HK-2 (cell line): Measurements from ENCODE around the gene TJP2.
"Not testable (repeated sequence)": the region's sequence is repeated elsewhere in the genome, so short reads cannot be mapped to it uniquely, and the experiment has no call there.

Experiments used
- DNase-seq: peaks from one replicate; pipeline ENCODE4 v3.0.0-alpha.2; 2018; ENCODE audit not compliant: unreplicated experiment

TJP2 gene

DNA sequence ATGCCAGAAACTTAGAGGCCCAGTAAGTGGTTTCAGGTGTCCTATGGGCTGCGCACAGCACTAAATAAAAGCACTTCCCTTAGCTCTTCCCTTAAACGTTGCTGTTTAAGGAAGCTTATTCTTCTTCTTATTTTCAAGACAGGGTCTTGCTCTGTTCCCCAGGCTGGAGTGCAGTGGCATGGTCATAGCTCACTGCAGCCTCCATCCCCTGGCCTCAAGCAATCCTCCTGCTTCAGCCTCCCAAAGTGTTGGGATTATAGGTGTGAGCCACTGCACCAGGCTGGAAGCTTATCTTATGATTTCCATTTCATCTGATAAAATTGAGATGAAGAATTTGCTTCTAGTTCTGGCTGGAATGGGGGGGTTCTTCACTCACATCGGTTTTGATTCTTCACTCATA, 15.6 kb upstream of the TJP2 start:
- DNase-seq = no peak

DNA sequence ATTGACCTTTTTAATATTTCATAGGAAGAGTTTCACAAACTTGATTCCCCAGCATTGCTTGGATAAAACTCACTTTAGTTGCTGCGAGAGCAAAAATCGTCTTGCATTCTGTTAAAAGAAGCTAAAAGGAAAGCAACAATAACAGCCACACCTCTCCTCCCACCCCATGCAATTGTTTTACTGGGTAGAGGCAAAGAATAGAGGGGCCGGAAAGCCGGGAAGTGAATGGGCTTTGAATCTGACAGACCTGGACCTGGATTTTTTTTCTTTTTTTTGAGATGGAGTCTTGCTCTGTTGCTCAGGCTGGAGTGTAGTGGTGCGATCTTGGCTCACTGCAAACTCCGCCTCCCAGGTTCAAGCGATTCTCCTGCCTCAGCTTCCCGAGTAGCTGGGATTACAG, 9.5 kb upstream of the TJP2 start:
- DNase-seq = not testable (repeated sequence)

DNA sequence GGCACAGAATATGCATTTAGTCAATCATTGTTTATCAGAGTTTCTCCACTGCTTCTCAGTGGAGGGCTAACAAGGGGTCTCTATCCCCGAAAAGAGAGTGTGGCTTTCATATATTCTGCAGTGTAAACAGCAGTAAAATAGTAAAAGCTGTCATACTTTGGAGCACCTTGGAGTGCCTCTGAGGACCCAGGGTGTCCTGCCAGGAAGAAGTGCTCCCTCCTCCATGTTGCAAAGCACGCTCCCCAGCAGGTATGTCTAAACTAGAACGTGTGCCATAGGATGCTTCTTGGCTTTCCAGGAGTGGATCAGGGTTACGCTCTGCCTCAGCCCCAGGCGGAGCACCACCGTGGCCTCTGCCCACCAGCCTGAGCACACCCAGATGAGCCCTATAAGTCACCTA, 8.5 kb upstream of the TJP2 start:
- no peak for DNase-seq

DNA sequence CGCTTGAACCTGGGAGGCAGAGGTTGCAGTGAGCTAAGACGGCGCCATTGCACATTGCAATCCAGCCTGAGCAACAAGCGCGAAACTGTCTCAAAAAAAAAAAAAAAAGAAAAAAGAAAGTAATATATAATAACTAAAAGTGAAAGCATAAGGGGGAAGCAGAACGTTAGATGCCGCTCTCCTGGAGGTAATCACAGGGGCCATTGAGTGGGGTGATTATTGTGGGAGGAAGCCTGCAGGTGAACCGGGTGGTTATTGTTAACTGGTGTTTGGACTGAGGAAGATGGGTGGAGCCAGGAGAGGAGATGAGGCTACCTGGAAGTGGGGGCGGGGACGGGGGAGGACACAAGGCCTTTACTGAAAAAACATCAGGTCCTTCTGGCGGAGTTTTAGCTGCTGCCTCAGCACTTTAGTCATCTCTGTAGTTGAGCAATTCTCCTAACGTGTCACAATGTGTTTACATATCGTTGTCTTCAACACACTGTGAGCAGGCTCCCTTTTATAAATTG, 5.3 kb upstream of the TJP2 start:
- no peak for DNase-seq

DNA sequence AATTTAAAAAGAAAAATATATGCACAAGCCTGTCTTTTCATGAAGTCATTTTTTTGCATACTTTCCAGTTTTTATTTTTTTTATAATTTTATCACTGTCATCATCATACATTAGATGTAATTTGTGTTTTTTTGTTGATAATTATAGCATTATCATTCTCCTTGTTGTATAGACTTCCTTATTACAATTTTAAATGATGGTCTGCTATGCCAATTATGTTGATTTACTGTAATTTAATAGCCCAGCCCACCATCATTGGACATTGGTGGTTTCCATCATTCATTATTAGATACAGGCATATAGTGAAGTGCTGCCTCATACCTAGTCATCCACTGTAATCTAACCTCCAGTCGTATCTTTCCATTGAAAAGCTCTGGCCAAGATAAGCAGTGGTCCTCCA, 3.8 kb upstream of the TJP2 start:
- no peak for DNase-seq

DNA sequence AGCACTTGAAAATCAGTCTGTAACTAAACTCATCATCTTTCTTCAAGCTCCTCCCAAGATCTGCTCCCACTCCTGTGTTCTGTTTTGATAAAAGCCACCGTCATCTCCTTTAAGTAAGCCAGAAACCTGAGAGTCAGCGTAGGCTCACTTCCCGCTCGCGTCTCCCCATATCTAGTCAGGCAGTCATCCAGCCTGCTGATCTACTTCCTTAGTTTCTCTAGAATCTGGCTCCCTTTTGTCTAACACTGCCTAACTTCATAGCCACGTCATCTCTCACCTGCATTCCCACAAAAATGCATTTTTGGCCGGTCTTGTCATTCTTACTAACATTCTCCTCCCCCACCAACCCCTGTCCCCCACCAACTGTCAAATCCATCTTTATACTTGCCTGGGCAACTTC, 3.0 kb upstream of the TJP2 start:
- no peak for DNase-seq

DNA sequence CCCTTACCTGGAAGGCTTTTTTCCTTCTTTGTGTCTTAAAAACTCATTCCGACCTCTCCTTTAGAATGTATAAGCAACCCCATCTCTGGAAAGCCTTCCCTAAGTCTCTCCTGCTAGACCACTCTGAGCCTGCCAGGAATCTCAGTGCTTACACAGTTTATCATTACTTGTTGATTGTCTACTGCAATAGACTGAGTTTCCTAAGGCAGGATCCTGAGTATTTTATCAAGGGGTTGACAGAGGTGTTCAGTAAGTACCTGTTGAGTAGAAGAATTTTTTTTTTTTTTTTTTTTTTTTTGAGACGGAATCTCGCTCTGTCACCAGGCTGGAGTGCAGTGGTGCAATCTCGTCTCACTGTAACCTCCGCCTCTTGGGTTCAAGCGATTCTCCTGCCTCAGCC, 2.6 kb upstream of the TJP2 start:
- no peak for DNase-seq

DNA sequence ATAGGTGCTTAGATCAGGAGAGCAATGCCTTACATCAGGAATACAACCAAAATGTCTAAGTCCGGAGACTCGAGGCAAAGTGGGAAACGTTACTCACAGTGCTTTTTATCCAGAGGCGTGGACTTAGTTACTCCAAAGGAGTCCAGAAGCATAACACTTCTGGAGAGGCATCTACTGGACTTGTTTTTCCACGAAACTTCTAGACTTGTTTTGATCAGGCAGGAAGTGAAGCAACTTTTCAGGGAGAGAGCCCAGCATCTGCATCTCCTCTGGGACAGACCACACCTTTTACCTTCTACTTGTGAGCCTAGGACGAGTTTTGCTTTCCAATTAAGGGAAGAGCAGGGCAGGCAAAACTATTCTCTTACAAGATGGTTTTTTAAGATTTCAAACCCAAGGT, 1.2 kb upstream of the TJP2 start:
- DNase-seq = no peak

DNA sequence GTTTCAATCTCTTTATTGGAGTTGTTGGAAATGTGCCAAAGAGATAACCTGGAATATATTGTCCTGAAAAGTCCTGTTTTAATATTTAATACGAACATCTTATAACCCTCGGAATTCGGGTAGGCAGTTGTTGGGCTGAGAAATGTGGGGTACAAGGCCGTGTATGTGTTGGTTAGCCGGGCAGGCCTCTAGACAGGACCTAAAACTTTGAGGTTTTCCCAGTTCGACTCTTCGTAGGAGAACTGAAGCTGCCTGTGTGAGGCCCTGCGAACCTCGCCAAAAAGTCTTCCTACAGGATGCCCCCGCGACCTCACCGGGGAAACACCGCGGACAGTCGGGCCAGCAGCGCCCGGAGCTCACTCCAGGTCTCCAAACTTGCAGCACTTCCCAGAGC, 583 bp upstream of the TJP2 start:
- no peak for DNase-seq

DNA sequence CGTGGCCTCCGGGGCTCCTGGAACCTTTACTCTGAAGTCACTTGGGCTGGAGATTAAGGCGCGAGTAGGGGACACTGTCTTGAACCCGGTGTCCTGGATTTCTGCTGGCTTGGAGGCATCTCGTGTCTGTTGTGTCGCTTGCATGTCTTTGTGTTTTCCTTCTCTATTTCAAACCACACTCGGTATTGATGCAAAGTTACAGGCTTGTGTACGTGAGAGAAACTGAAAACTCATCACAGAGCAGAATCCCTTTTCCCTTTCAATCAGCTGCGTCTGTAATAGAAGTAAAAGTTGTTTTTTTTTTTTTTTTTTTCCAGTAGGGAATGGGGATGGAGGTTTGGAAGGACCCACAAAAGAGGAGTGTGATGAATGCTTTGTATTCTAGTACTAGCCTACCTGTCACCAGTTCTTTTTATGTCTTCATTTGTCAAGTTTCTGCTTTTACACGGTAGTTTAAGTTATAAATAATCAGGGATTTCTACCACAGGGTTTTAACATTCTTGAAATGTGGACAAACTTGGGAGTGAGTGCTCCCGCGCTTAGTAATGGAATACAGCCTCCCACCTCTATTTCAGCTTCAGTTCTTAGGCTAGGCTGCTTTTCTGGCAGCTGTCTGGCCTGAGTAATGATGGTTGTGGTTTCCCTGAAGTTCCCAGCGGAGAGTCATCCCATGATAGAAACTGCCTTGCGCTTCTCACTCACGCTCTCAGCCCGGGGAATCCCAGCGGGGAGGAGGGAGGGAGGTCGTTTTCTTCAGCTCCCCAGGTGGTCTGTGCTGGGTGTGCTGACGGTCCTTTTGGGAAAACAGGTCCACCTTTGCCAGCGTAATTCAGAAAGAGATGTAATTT, 763 bp downstream of the TJP2 start:
- peak; percentile 38 for DNase-seq

DNA sequence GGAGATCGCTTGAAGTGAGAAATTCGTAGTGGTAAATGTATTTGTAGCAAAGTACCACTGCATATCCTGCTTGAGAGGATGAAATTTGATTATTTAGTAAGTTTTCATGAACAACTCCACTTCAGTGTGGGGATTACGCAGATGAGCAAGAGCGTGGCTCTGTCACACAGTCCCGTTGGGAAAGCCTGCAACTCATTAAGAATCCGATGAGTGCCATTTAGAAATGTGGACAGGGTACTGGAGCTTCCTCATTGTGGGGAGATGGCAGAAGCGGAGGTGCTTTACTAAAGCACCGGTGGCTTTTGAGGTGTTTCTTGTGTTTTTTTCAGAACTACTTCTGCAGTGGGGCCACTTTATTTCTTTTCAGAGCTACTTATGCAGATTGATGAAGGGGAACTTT, 1.4 kb downstream of the TJP2 start:
- DNase-seq = no peak

DNA sequence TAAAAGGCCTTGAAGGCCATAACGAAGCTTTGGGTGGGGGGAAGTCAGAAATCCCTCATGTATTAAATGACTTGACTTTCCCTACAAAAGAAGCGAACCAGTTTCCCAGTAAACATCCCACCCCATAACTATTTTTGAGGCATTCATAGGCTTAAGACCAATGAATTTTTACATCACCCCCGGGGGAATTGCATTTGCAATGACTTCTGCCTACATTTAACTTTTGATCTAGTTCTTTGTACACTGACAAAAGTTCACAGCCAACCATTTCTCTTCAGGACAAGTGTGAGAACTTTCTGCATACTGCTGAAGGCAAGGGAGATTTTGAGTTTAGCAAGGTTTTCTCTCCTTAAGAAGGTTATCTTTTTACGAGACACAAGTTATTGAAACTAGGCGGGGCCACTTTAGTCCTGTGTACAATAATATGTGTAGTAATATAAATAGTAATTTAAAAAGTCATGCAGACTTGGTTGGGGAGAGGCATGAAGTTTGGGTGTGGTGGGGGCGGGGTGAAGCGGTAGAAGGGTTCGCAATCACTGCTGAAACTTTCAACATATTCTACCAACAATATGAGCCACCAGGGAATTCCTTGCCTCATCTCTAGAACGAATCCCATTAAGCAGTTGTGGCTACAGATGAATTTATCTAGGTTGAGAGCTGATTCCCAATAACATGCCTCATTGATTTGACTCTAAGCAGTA, 2.5 kb downstream of the TJP2 start:
- no peak for DNase-seq

DNA sequence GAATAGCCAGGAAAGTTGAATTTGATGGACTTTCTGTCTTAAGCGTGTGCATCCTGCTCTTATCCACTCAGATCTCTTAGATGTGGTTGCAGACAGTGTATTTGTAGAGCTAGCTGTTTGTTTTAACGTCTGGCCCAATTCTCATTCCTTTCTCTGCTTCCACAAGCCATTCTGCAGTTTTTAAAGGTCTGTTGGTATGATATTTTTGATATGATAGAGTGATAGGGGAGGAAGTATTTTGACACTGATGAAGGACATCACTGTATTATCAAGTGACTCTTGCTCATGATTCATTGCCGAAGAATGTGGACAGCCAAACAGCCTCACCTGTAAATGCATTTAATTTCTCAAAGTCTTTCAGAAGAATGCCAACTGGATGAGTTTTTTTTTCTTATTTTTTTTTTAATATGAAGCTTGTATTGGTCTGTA, 4.5 kb downstream of the TJP2 start:
- no peak for DNase-seq

DNA sequence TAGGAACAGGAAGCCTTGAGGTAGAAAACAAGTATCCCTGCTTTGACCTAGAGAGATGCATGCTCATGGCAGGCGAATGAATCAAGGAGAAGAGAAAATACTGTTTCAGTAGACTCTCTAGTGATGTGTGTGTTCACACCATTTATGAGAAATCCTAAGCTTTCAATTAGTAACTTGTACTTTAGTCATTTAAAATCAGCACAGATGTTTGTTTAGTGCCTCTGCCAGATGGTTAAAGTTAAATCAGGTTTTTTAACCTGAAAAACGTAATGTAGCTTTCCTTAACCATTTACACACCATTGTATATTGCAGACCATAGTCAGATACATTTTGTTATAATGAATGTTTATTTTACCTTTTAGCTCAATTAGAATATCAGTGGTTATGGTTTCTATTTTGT, 5.0 kb downstream of the TJP2 start:
- no peak for DNase-seq

DNA sequence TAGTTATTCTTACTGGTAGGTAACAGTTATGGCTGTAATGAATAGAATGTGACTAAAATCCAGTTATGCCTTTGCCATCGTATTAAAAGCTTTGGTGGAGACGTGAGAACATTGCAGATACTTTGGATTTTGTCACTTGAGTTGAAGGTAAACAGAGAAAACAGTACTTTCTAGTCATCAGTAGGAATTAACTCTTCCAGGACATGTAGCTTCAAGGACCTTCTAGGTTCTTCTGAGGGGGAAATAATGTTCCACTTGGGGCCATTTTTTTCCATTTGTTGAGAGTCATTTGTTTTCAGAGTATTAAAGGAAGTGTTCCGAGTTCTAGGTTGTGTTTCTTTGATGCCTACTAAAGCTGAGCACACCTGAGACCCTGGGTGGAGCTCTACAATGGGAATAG, 6.1 kb downstream of the TJP2 start:
- no peak for DNase-seq

DNA sequence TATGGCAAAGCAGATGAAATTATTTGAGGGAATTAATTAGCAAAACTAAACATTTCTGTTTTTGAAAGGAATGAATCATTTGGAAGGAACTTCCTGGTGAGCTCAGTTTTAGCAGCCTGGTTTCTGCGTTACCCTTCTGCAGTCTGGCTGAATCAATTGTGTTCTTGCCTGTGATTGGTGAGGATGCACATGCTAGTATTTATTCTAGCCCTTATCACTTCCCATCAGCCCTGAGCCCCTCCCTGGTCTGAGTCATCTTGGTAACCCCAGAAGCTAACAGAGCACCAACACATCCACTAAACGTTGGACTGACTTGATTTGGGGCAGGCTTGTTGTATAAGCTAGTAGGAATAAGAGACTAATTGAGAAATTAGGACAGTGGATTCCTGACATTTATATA, 6.6 kb downstream of the TJP2 start:
- DNase-seq = peak; percentile 25

DNA sequence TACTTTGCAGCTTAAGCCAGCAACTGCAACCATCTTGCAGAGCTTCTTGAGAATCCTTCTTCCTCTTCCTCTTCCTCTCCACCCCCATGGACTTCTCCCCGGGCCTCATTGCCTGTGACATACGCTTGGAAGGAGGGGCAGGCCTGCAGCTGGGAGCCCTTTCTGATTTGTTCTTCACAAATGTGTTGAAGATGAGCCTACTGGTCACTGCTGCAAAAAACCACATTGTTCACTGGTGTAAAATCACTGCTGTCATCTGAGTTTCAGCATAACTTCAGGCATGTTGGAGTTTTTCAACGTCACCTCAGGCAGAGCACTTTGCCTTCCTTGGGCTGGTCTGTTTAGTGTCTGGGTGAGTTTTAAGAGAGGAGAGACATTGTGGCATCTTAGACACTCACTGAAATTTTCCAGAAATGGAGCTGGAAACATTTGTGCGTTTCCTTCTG, 7.9 kb downstream of the TJP2 start:
- no peak for DNase-seq

DNA sequence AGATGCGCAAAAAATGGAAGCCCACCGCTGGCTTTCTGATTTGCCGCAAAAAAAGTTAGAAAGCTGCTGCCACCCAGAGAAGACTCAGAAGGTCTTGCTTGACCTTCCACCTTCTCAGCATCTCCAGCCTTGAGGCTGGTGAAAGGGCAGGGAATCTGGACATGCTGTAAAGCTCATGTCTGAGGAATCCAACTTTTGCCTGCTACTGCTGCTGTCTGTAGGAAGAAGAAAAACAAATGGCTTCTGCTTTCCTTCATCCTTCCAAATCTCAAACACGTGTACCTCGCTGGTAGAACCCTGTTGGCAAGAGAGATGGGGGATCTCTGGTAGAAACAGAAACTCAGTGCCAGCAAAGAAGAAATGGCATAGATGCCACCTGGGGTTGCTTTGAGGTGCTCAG, 10.2 kb downstream of the TJP2 start:
- DNase-seq = no peak

DNA sequence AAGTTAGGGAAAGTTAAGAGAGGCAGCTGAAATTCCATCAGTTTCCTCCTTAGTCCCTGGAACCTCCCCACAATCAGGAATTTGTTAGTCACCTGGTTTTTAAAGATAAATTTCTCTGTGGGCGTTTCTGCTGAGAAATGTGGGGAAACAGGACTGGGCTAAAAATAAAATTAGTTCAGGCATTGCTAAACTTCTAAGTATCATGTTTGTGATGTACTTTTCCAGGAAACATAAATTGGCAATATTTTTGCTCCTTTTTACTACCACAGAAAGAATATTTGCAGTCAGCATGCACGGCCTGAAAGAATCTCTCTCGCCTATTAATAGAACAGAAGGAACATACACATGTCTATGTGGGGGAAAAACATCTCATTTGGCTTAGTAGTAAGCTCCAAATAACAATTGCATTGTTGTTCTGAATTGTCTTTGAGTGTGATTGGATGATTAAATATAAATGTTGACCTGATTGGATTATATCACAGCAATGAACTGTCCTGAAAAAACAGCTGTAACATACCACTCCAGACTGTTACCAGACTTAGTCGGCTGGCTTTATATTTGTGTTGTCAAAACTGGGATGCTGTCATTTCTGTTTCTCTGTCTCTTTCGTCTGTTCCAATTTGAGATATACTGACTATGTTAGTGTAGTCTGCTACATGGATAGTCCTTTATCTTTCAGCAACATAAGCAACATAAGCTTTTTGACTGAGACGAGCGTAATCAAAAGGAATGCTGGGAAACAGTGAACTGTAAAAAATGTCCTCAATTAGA, 12.9 kb downstream of the TJP2 start:
- no peak for DNase-seq

DNA sequence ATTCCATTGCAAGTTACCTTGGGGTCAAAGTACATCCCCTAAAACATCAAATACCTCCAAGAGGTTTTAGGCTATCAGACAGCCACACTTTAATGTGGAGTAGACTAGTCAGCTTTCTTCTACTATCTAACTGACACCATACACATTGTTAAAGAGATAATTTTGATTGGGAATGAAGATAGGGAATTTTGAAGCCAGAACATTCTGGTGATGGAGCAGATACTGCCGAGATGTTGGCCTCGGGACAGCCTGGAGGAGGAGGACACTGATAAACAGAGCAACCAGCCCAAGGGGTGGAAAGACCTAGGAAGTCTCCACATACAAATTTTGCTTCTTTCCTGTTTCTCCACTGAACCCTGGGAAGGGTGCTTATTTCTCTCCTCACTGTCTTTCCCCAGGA, 14.9 kb downstream of the TJP2 start:
- DNase-seq = no peak

DNA sequence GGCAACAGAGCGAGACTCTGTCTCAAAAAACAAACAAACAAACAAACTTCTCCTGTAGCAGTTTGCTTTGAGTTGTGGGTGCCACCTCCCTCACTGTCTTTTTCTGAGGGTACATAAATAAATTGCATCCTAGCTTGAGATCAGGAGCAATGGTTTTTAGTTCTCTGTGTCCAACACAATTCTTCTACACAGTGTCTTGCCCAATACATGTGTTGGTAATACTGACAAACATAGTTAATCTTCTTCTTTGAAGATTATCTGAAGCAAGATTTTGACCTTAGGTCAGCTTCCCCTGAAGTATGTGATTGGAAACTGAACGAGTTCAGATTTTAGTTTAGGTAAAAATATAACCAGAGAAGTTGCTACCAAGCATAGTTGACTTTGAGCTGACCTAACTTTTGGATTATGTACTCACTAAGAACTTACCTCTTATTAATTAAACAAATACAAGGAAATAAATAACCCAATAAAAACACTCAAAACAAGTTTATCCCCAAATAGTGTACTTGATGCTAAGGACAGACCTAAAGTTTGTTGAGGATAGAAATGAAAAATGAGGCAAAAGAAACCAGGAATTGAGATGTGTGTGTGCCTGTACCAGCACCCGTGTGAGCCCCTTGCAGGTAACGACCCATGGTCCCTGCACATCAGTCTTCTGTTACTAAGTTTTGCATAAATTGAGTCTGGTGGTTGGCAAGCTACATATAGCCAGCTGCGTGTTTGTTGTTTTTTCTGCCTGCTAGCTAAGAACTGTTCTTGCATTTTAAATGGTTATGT, 16.2 kb downstream of the TJP2 start:
- DNase-seq = no peak

DNA sequence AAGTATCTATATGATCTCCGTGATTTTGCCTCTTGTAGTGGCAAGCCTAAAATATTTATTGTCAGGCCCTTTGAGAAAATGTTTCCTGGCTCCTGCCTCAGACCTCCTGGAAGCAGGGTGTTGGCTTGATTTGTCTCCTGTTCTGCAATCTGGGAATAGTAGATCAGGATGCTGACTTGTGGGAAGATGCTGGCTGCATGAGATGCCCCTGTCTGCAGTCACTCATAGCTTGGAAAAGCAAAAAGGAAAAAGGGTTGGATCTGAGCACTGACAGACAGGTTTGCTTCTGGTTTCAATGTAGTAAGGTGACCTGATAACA, 16.7 kb downstream of the TJP2 start:
- DNase-seq = no peak
